MM.1S (cell line): ENCODE measurements around the gene AFAP1.

Source experiments
- EZH2 ChIP-seq: fragments of 300-600 bp; sonication (generic); optimal IDR thresholded peaks from 2 replicates; pipeline ENCODE3; 2017; ENCODE audit warnings: low read depth, mild to moderate bottlenecking, antibody characterized with exemption, low read length, mixed read lengths
- EZH2phosphoT487 ChIP-seq: fragments of 300-600 bp; sonication (generic); IDR thresholded peaks from 2 replicates; pipeline ENCODE4 v1.6.1; 2018; ENCODE audit warnings: antibody characterized with exemption, low read length
- TF ChIP-seq, protein P1 (sequence below): fragments of 300-600 bp; sonication (generic); IDR thresholded peaks from 2 replicates; pipeline ENCODE4 v1.5.1; 2016; ENCODE audit warnings: antibody characterized with exemption, low read length, mixed read lengths

DNA sequence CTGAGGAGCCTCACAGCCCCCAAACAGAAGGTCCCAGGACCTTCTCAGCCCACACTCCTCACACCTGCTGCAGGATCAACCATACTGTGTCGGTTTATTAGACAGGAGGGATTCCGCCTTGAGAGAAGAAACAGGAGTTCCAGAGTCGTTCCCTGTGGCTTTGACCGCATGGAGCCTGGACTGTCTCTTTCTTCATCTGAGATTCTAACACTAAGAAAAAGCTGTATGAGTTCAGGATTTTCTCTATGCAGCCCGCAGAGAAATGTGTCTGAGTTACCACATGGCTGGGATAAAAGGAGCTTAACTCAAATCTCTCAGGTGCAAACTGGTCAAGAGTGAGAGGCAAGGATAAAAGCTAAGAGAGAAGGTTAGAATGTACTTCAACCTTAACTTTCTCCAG, 126.7 kb downstream of the AFAP1 start:
- TF ChIP-seq, protein P1, sequence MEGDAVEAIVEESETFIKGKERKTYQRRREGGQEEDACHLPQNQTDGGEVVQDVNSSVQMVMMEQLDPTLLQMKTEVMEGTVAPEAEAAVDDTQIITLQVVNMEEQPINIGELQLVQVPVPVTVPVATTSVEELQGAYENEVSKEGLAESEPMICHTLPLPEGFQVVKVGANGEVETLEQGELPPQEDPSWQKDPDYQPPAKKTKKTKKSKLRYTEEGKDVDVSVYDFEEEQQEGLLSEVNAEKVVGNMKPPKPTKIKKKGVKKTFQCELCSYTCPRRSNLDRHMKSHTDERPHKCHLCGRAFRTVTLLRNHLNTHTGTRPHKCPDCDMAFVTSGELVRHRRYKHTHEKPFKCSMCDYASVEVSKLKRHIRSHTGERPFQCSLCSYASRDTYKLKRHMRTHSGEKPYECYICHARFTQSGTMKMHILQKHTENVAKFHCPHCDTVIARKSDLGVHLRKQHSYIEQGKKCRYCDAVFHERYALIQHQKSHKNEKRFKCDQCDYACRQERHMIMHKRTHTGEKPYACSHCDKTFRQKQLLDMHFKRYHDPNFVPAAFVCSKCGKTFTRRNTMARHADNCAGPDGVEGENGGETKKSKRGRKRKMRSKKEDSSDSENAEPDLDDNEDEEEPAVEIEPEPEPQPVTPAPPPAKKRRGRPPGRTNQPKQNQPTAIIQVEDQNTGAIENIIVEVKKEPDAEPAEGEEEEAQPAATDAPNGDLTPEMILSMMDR, result no peak
- TF ChIP-seq EZH2 (no peak), EZH2phosphoT487 (no peak)
